LHCN-M2 (cell line): Measurements from ENCODE around the gene LNPEP. TPM values are rescaled to one million over a fixed set of nuclear protein-coding genes. Genes with fewer than 3 reads are reported as not detected.

Source experiments
- DNase-seq: peaks from one replicate; pipeline ENCODE4 v3.0.0-alpha.2; 2012; ENCODE audit warnings: low read depth
- total RNA-seq: library from RNA; depleted of rRNA; stranded (reverse); fragments of >200 nt; gene quantifications from 2 replicates; pipeline ENCODE4 v1.2.3, GENCODE V29; 2014

The LNPEP gene
- total RNA-seq, 1 experiment from 2014 or later = 29.5 TPM

DNA sequence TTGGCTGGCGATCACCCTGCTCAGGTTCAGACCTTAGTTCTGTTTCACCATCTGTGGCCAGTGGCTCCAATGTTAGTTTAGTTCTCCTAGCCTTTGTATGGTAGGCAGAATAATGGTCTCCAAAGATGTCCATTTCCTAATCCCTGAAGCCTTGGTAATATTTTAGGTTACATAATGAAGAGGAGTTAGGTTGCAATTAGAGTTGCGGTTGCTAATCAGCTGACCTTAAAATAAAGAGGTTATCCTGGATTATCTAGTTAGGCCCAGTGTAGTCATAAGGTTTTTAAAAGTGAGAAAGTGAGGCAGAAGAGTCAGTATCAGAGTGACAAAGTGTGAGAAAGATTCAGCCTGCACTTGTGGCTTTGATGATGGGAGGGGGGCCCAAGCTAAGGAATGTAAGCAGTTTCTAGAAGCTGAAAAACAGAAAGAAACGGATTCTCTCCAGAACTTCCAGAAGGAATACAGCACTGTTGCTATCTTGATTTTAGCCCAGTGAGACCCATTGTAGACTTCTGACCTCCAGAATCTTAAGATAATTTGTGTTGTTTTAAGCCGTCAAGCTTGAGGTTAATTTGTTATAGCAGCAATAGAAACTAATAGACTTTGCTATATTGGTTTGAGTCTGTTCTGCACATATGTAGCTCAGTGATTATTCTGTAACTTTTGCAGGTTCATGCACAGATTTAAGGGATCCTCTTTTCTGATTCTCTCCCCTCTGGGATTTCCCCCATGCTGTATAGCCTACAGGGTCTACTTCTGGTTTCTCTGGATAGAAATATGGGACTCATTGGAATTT, 21.6 kb downstream of the LNPEP start:
- no peak for DNase-seq

GRCh38 chr5:96958977-96959376, 23.1 kb downstream of the LNPEP start:
- no peak for DNase-seq

GRCh38 chr5:96961053-96961452, 25.2 kb downstream of the LNPEP start:
- no peak for DNase-seq

DNA sequence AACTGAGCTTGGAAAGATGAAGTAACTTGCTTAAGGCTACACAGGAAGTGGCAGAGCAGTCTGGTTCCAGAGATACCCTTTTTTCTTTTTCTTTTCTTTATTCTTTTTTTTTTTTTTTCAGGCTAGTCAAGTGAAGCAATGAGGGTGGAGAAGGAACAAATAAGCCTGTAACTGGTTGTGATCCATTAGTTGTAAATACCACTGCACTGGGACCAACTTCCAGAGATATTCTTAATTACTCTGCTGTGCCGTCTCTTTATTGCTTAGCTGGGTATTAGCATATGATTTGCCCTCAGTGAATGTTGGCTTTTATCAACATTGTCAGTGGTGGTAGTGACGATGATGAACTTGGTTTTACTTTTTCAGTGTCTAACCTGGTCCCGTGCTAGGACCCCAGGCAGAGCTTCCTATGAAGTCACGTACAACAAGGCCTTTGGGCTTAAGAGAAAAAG, 26.7 kb downstream of the LNPEP start:
- DNase-seq = no peak

GRCh38 chr5:96963267-96963666, 27.4 kb downstream of the LNPEP start:
- peak; percentile 93 for DNase-seq

DNA sequence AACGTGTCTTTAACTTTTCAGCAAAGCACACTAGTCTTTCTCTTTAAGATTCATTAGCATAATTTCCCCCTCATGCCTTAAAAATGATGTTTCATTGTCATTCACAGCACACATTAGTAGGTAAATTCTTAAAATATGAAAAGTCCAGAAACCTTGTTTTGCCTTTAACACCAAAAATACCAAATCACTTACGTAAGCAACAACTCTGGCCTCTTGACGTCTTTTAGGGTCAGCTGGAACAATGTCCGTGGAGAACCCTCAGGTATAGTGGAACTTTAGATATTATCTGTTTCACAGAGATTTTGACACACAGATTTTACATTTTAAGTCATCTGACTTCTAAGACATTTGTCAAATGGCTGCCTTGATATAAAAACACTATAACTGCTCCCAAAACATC, 30.9 kb downstream of the LNPEP start:
- no peak for DNase-seq

GRCh38 chr5:96967400-96967799, 31.5 kb downstream of the LNPEP start:
- DNase-seq = no peak

DNA sequence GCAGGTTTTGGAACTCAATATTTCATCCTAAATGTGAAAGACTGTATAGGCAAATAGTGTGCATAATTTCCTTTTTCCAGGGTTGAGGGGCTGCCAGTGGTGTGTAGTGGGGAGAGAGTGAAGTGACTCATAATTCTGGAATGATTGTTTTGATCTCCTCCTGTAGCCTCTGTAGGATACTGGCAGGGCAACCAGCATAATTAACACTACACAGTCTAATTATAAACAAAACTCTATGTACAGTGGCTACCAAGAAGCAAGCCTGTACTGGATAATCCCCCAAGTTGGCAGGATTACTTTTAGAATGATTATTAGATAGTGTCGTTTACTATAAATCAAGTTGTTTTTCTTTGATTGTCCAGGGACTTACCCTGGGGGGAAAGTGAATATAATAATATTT, 32.2 kb downstream of the LNPEP start:
- peak; percentile 57 for DNase-seq

GRCh38 chr5:96968614-96969013, 32.7 kb downstream of the LNPEP start:
- DNase-seq = no peak

- no peak for DNase-seq
These were observed 33.5 kb downstream of the LNPEP start for GRCh38 chr5:96969366-96969765.

GRCh38 chr5:96972599-96973334, 36.9 kb downstream of the LNPEP start:
- DNase-seq = no peak

- DNase-seq = no peak
These were observed 37.9 kb downstream of the LNPEP start for GRCh38 chr5:96973532-96974401.

GRCh38 chr5:96975656-96976055, 39.8 kb downstream of the LNPEP start:
- DNase-seq = peak; percentile 46

- DNase-seq = no peak
These were observed 41.3 kb downstream of the LNPEP start for GRCh38 chr5:96977228-96977627.

DNA sequence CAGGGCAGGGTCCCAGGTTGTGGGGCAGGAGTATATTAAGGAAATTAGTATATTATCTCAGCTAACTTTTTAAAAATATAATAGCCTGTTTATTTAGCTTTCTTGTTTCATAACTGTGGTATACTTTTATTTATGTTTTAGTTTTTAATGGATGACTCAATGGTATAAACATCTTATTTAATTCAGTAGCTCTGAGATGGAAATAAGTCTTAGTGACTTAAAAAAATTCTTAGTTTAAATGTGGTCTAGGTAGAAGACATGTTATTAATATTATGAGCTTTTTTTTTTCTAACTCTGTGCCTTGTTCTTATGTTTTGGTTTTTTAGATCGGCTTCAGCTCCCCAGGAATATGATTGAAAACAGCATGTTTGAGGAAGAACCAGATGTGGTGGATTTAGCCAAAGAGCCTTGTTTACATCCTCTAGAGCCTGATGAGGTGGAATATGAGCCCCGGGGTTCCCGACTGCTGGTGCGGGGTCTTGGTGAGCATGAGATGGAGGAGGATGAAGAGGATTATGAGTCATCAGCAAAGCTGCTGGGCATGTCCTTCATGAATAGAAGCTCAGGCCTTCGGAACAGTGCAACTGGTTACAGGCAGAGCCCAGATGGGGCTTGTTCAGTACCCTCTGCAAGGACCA, 43.1 kb downstream of the LNPEP start:
- peak; percentile 73 for DNase-seq

- DNase-seq = no peak
These were observed 48.8 kb downstream of the LNPEP start for GRCh38 chr5:96984506-96985192.

GRCh38 chr5:96986450-96986849, 50.6 kb downstream of the LNPEP start:
- DNase-seq = no peak

GRCh38 chr5:96990102-96990501, 54.2 kb downstream of the LNPEP start:
- DNase-seq = no peak

GRCh38 chr5:96991708-96992107, 55.8 kb downstream of the LNPEP start:
- DNase-seq = no peak

DNA sequence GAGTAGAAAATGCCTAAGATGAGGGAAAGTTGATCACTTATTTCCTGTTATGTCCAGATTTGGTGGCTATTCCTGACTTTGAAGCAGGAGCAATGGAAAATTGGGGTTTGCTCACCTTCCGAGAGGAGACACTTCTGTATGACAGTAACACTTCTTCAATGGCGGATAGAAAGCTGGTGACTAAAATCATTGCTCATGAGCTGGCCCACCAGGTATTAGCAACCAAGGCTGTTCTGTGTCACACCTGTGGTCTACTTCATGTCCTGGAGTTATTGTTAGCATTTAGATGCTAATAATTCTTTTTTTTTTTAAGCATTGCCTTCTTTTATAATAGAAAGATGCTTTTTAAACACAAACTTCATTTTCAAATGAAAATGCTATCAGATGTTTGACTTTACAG, 57.9 kb downstream of the LNPEP start:
- DNase-seq = no peak

- no peak for DNase-seq
These were observed 58.6 kb downstream of the LNPEP start for GRCh38 chr5:96994493-96994892.
